GM12872 (cell line): ENCODE results near the gene RAD50.

Experiments used
- CTCF ChIP-seq: IDR thresholded peaks from 3 replicates; pipeline ENCODE4 v1.5.1; 2011; ENCODE audit warnings: low read depth, mild to moderate bottlenecking, low read length, moderate library complexity; ENCODE audit not compliant: insufficient read depth

Gene RAD50

GRCh38 chr5:132556763-132557477, at the start of gene RAD50:
TSS of gene RAD50 (plus strand) at chr5:132556977. CDS start at chr5:132557325, 348 bp downstream.
- TF ChIP-seq CTCF, result no peak

- no peak for TF ChIP-seq CTCF
Observed at GRCh38 chr5:132510076-132510475, 46.7 kb upstream of the RAD50 start.

- TF ChIP-seq CTCF, result no peak
Observed at GRCh38 chr5:132525299-132525724, 31.5 kb upstream of the RAD50 start.

GRCh38 chr5:132526290-132526973, 30.3 kb upstream of the RAD50 start:
- TF ChIP-seq CTCF, result peak; percentile 83

- no peak; the same call in 2 of the 3 replicates for TF ChIP-seq CTCF
Observed at GRCh38 chr5:132526974-132527564, 29.7 kb upstream of the RAD50 start.

GRCh38 chr5:132528021-132528420, 28.8 kb upstream of the RAD50 start:
- TF ChIP-seq CTCF, result no peak

- TF ChIP-seq CTCF, result no peak
Observed at GRCh38 chr5:132528866-132529634, 27.7 kb upstream of the RAD50 start.
